ENCODE results near the gene KLK14. TPM values are rescaled to one million over a fixed set of nuclear protein-coding genes. Genes with fewer than 3 reads are reported as not detected.

KLK14 gene
- total RNA-seq, 2 experiments from 2014 or later, result 0.84 TPM; not detected in 1

- Histone ChIP-seq H3K79me2 (ENCODE audit: insufficient read depth, low read depth, low read length) (peaks cover 14% of the 10 kb centered on the region; the same call in 1 of the 2 replicates), H3K4me3 (ENCODE audit: low read depth, low read length, poor library complexity, severe bottlenecking) (peak overlapping the region; percentile 88), H3K9me3 (ENCODE audit: low read length) (no peaks in the 10 kb centered on the region), H3K4me2 (ENCODE audit: low read length) (peak overlapping the region; percentile 83), H3K27ac (ENCODE audit: low read depth, low read length, poor library complexity, severe bottlenecking) (no peak overlapping the region), H3K4me1 (ENCODE audit: insufficient read depth, low read length, poor library complexity, severe bottlenecking) (peaks cover 14% of the 10 kb centered on the region), H4K20me1 (ENCODE audit: insufficient read depth, low read length) (no peaks in the 10 kb centered on the region), H2AFZ (ENCODE audit: low read length) (peak overlapping the region; percentile 60; the same call in 1 of the 2 replicates), H3K9me2 (ENCODE audit: insufficient read depth, low read length) (no peaks in the 10 kb centered on the region), H3K36me3 (ENCODE audit: insufficient read depth, low read length) (peaks cover 6% of the 10 kb centered on the region)
- DNase-seq (ENCODE audit: low spot score), result peak; percentile 29
- intact Hi-C loops (cut with micrococcal nuclease; ENCODE audit: unreplicated experiment), result no loop called here
- CTCF ChIA-PET (ENCODE audit: unreplicated experiment), result no interaction called here
- TF ChIP-seq EZH2phosphoT487 (IDR thresholded peaks at IDR 0.05; ENCODE audit: borderline replicate concordance, low read depth, low read length) (no peak), CTCF (conservative IDR thresholded peaks at IDR 0.05; ENCODE audit: low read length) (peak; percentile 53; the same call in 1 of the 2 replicates)
- TSS peak; percentile 86 for BruUV-seq (replicated peaks)
- POLR2A ChIA-PET, result no interaction called here
Observed at GRCh38 chr19:51107406-51108065, 24.8 kb upstream of the KLK14 start.

- ChIA-PET POLR2A (no interaction called here), CTCF (ENCODE audit: unreplicated experiment) (no interaction called here)
- no peaks in the 10 kb centered on the region for H4K20me1 ChIP-seq (ENCODE audit: insufficient read depth, low read length)
- intact Hi-C loops (cut with micrococcal nuclease; ENCODE audit: unreplicated experiment), result no loop called here
- H3K36me3 ChIP-seq (ENCODE audit: insufficient read depth, low read length), result peaks cover 18% of the 10 kb centered on the region
- H2AFZ ChIP-seq (ENCODE audit: low read length), result no peak overlapping the region
- no peak overlapping the region for H3K27ac ChIP-seq (ENCODE audit: low read depth, low read length, poor library complexity, severe bottlenecking)
- peaks cover 14% of the 10 kb centered on the region; the same call in 1 of the 2 replicates for H3K79me2 ChIP-seq (ENCODE audit: insufficient read depth, low read depth, low read length)
- H3K9me3 ChIP-seq (ENCODE audit: low read length), result no peaks in the 10 kb centered on the region
- DNase-seq (ENCODE audit: low spot score), result no peak
- peaks cover 12% of the 10 kb centered on the region for H3K4me1 ChIP-seq (ENCODE audit: insufficient read depth, low read length, poor library complexity, severe bottlenecking)
- H3K4me2 ChIP-seq (ENCODE audit: low read length), result no peak overlapping the region
- no peak for TF ChIP-seq EZH2phosphoT487 (IDR thresholded peaks at IDR 0.05; ENCODE audit: borderline replicate concordance, low read depth, low read length)
- no peak for TF ChIP-seq CTCF (conservative IDR thresholded peaks at IDR 0.05; ENCODE audit: low read length)
- no TSS peak for BruUV-seq (replicated peaks)
- no peaks in the 10 kb centered on the region for H3K9me2 ChIP-seq (ENCODE audit: insufficient read depth, low read length)
- H3K4me3 ChIP-seq (ENCODE audit: low read depth, low read length, poor library complexity, severe bottlenecking), result no peak overlapping the region
Observed at GRCh38 chr19:51103926-51104341, 21.2 kb upstream of the KLK14 start.

- intact Hi-C loops (cut with micrococcal nuclease; ENCODE audit: unreplicated experiment), result no loop called here
- Histone ChIP-seq H3K4me2 (ENCODE audit: low read length) (no peak overlapping the region), H3K4me1 (ENCODE audit: insufficient read depth, low read length, poor library complexity, severe bottlenecking) (peaks cover 8% of the 10 kb centered on the region), H4K20me1 (ENCODE audit: insufficient read depth, low read length) (no peaks in the 10 kb centered on the region), H3K27ac (ENCODE audit: low read depth, low read length, poor library complexity, severe bottlenecking) (no peak overlapping the region), H3K79me2 (ENCODE audit: insufficient read depth, low read depth, low read length) (peaks cover 12% of the 10 kb centered on the region; the same call in 1 of the 2 replicates), H3K9me3 (ENCODE audit: low read length) (no peaks in the 10 kb centered on the region), H3K9me2 (ENCODE audit: insufficient read depth, low read length) (no peaks in the 10 kb centered on the region), H3K4me3 (ENCODE audit: low read depth, low read length, poor library complexity, severe bottlenecking) (no peak overlapping the region), H2AFZ (ENCODE audit: low read length) (no peak overlapping the region), H3K36me3 (ENCODE audit: insufficient read depth, low read length) (peaks cover 22% of the 10 kb centered on the region)
- ChIA-PET POLR2A (no interaction called here), CTCF (ENCODE audit: unreplicated experiment) (no interaction called here)
- no peak for DNase-seq (ENCODE audit: low spot score)
- no TSS peak for BruUV-seq (replicated peaks)
- TF ChIP-seq CTCF (conservative IDR thresholded peaks at IDR 0.05; ENCODE audit: low read length), result no peak
- no peak for TF ChIP-seq EZH2phosphoT487 (IDR thresholded peaks at IDR 0.05; ENCODE audit: borderline replicate concordance, low read depth, low read length)
Observed at GRCh38 chr19:51102991-51103390, 20.3 kb upstream of the KLK14 start.

All from OCI-LY7 (cell line).